ENCODE results near the gene AVEN.
"Not testable (repeated sequence)": the region's sequence is repeated elsewhere in the genome, so short reads cannot be mapped to it uniquely, and the experiment has no call there.

Gene AVEN

GRCh38 chr15:34043391-34043790, 4.4 kb upstream of the AVEN start:
- no peak for DNase-seq (ENCODE audit: low read depth in 2 of 2)

GRCh38 chr15:34039790-34040113, 748 bp upstream of the AVEN start:
- DNase-seq (ENCODE audit: low read depth in 2 of 2) = no peak

DNA sequence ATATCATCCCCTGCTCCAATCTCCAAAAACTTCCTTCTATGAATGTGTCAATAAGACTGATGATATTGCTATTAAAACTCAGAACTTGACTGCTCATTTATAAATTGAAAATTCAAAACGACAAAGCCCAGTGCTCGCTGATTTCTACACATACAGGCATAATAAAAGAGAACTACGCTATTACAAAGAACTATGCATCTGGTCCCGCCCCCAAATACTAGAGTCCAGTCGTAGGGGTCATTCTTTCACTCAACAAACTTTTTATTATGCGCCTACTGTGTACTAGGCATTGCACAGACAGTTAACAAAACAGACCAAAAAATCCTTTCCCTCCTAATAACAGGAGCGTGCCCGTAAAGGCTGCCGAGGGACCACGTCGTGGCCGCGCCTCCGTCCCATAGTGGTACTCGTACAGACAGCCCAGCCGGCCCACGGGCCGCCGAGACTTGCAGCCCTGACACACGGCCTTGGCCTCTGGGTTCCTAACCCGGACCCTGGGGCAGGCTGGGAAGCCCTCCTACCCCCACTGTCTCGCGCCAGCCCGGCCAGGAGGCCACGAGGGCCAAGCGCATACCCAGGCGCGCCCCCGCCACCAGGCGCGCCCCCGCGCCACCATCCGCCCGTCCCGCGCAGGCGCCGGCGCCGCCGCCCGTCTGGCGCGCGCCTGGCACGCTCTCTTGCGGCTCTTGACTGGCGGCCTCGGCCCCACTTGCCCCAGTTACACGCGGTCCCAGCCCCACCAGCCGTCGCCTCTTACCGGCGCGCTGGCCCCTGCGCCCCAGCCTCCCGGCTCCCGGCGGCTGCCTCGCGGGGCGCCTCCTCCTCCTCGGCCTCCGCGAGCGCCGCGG, 757 bp downstream of the AVEN start:
- DNase-seq (ENCODE audit: low read depth in 2 of 2) = peak; percentile 53 to 58

DNA sequence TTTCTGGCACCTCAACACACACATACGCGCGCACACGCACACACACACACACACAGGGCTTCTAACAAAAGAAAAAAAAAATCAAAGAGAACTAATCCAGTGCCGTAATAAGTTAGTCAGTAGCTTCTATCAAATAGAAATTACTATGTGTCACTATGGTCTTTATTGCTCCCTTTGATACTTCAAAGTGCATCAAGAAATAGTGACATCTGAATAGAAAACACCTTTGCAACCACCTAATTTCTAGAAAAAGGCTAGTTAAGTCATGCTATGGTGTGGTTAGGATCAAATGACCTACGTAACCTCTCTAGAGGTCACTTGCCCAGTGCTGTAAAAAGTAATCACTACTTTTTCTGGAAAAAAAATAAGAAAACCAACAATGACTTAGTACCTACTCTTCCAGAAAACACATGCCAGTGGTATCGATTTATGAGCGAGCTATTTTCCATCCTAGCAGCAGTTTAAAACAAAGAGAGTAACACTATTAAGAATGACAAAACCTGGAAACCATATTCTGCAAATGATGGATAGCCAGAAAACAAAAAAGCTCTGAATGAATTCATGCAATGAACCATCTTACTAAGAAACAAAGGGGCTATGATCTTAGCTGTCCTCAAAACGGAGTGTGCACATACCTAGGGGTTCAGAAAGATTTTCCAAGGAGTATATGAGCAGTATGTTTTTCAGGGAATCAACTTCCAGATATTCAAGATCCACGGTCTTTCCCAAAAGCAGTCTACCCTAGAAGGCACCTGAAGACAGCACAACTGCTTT, 6.8 kb downstream of the AVEN start:
- DNase-seq (ENCODE audit: low read depth in 2 of 2) = no peak

DNA sequence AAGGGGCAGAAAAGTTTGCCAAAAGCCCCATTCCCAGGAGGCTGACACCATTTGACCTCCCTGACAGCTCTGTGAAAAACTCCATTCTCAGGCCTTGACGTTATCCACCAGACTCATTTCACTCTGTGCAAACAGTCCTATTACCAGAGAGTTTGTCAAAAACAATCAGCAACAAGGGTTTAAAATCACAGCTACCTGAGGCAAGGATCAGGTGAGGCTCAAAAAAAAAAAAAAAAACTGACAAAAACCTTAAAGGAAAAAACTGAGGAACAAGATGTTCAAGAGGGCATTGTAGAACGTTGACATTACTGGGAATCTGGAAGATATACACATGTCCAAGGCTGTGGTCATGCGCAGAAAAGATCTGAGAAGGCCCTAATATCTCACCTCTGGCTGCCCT, 11.4 kb downstream of the AVEN start:
- no peak for DNase-seq (ENCODE audit: low read depth in 2 of 2)

GRCh38 chr15:34025252-34025651, 13.8 kb downstream of the AVEN start:
- no peak for DNase-seq (ENCODE audit: low read depth in 2 of 2)

DNA sequence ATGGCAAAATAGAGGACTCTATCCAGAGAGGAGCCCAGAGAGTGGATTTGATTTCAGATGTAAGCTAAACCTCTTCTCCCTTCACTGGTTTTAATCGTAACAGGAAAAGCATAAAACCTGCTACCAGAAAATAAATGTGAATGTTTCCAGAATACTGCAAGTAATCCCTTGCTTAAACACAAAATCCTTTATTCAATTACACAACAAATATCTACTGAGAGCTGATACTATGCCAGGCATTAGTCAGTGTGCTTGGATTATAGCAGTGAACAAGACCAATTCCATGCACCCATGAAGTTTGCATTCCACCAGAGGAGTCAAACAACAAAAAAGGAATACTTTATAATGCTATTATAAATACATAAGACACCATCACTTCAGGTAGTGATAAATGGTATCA, 15.1 kb downstream of the AVEN start:
- DNase-seq (ENCODE audit: low read depth in 2 of 2) = no peak

GRCh38 chr15:34019369-34019990, 19.5 kb downstream of the AVEN start:
- DNase-seq (ENCODE audit: low read depth in 2 of 2) = no peak

GRCh38 chr15:34018738-34019137, 20.3 kb downstream of the AVEN start:
- DNase-seq (ENCODE audit: low read depth in 2 of 2) = not testable (repeated sequence)

GRCh38 chr15:34018021-34018645, 20.9 kb downstream of the AVEN start:
- DNase-seq (ENCODE audit: low read depth in 2 of 2) = no peak

DNA sequence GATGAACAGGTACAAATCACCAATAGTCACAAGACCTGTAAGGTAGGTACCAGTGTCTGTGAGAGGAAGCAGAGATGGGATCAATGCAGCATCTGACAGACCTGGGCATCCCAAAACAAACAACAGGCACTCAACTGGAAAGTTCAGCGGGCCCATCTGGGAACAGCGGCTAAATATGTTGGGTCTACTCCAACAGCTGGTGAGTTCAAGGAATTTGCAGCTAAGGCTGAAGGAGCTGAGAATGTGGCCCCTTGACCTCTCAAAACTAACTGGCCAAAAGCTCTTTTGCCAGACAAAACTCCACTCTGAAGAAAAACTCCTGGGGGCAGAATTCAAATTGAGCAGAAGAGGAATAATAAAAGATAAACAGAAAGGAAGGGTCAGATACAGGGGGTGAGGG, 24.4 kb downstream of the AVEN start:
- DNase-seq (ENCODE audit: low read depth in 2 of 2) = no peak

DNA sequence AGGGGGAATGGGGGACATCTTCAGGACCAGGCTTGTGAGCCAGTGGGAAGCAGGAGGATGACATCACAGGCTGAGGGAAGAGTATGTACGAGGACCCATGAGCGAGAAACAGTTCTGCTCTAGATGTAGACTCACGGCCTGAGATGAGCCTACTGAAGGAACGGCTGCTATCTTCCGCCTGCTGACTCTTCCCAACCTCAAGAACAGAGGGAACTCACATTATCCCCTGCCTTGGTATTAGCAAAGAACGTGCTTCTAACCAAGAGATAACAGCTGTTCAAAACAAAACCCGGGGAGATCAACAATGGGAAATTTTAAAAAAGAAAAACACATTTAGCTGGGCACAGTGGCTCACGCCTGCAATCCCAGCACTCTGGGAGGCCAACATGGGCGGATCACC, 25.3 kb downstream of the AVEN start:
- no peak for DNase-seq (ENCODE audit: low read depth in 2 of 2)

DNA sequence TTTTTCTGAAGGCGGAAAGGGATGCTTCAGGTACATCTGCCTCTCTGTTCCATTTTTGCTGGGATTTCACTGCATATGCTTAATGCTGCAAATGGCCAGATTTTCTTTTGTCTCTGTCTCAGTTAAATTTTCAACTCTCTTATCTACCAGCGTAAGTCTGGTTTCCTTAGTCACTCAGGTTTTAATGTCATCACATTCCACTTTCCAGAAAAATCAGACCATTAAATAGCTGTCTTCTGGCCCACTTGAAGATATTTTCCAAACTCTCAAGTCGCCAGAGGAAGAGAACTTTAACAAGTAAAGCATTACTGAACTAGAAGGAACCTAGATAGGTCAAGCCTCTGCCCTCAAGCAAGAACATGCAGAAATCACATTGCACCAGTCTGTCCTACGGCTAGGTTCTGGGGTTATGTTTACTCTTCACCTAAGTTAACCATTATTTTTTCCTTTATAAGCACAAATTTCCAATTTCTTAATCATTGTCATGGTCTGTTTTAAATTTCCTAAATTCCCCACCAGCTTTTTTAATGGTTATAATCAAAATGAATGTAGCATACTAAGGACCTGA, 26.5 kb downstream of the AVEN start:
- no peak for DNase-seq (ENCODE audit: low read depth in 2 of 2)

- no peak for DNase-seq (ENCODE audit: low read depth in 2 of 2)
These were observed 27.5 kb downstream of the AVEN start for GRCh38 chr15:34011481-34011880.

DNA sequence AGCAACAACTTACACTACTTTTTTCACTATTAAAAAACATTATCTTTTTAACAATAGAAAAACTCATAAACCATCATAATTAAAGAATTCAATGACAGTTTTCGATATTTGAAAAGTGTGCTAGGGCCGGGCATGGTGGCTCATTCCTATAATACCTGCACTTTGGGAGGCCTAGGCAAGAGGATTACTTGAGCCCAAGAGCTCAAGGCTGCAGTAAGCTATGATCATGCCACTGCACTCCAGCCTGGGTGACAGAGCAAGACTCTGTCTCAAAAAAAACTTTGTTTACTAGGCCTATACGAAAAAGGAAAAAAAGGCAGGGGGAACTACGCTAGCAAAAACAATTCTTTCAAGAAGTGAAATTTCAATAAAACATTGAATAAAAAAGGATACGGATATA, 28.1 kb downstream of the AVEN start:
- DNase-seq (ENCODE audit: low read depth in 2 of 2) = no peak

DNA sequence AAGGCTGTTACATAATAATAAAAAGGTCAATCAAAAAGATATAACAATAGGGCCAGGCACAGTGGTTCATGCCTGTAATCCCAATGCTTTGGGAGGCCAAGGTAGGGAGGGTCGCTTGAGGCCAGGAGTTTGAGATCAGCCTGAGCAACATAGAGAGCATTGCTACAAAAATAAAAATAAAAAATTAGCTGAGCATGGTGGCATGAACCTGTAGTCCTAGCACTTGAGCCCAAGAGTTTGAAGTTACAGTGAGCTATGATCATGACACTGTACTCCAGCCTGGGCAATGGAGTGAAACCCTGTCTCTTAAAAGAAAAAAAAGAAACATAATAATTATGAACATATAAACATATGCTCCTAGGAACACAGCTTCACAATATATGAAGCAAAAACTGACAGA, 29.3 kb downstream of the AVEN start:
- no peak for DNase-seq (ENCODE audit: low read depth in 2 of 2)

GRCh38 chr15:34006381-34006780, 32.6 kb downstream of the AVEN start:
- no peak for DNase-seq (ENCODE audit: low read depth in 2 of 2)

GRCh38 chr15:34001536-34001935, 37.5 kb downstream of the AVEN start:
- DNase-seq (ENCODE audit: low read depth in 2 of 2) = no peak

DNA sequence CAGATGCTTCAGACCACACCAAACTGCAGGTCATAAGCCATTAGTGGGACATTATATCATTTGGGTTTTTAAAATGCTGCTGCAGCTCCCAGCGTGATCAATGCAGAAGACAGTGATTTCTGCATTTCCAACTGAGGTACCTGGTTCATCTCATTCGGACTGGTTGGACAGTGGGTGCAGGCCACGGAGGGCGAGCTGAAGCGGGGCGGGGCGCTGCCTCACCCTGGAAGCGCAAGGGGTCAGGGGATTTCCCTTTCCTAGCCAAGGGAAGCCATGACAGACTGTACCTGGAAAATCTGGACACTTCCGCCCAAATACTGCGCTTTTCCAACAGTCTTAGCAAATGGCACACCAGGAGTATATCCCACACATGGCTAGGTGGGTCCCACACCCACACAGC, 43.3 kb downstream of the AVEN start:
- DNase-seq (ENCODE audit: low read depth in 2 of 2) = not testable (repeated sequence)

DNA sequence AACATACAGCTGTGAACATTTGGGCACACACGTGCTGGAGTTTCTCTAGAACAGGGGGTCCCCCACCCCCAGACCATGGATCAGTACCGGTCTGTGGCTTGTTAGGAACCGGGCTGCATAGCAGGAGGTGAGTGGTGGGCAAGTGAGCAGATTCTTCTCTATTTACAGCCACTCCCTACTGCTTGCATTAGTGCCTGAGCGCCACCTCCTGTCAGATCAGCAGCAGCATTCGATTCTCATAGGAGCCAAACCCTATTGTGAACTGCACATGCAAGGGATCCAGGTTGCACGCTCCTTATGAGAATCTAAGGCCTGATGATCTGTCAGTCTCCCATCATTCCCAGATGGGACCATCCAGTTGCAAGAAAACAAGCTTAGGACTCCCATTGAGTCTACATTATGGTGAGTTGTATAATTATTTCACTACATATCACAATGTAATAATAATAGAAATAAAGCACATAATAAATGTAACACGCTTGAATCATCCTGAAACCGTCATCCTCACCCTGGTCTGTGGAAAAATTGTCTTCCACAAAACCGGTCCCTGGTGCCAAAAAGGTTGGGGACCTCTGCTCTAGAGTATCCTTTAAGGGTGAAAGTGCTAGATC, 44.9 kb downstream of the AVEN start:
- DNase-seq (ENCODE audit: low read depth in 2 of 2) = no peak

DNA sequence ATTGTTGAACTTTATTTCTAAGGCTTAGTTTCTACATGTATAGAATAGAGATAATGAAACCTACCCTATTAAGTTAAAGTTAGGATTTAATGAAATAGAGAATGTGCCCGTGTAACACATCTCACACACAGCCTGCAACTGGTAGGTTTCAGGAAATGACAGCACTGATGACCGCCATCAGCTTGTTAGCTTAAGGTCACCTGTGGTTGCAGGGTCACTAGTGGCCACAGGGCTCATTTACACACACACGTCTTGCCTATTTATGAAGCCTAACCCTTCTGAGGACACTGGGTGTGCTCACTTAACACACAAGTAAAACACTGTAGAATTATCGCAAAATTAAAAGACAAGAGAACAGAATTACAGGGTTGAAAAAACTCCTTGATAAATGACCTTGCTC, 50.6 kb downstream of the AVEN start:
- no peak for DNase-seq (ENCODE audit: low read depth in 2 of 2)

DNA sequence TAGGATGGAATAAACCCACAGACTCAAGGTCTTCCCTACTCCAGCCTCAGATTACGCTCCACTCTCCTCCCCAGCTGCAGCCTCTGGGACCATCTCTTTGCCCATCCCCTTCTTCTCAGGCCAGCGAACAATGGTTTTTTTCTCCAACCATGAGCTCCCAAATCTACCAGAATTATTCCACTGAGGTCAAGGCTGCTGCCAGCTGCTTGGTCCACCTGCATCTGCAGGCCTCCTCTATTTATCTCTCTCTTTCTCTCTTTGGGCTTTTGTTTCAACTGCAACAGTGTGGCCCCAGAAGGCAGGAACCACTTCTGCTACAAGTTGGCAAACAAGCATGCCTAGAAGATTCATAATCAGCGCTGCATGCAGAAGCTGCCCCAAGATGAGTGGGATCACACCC, 51.6 kb downstream of the AVEN start:
- DNase-seq (ENCODE audit: low read depth in 2 of 2) = no peak
